ENCODE measurements around the gene ATOH7. TPM values are rescaled to one million over a fixed set of nuclear protein-coding genes. Genes with fewer than 3 reads are reported as not detected.
"Not testable (repeated sequence)": the region's sequence is repeated elsewhere in the genome, so short reads cannot be mapped to it uniquely, and the experiment has no call there.

Gene ATOH7
- total RNA-seq, 1 experiment from 2014 or later, result not detected

DNA sequence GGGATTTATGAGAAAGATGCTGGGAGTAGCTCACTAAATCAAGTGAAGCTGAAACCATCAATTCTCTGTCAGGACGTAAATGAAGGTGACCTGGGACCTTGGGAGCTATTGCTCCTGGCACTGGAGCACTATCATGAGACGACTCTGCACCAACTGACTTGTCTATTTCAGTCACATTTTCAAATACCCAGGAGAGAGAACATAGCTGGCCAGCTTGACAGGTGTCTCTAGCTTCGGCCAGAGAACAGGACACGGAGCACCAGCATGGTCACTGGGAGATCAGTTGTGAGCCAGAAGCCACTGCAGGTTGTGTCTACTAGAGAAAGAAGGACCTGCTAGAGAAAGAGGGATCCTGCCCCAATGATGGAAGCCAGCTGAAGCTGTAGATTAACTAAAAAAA lies 17.4 kb upstream of the ATOH7 start:
- intact Hi-C loops (cut with micrococcal nuclease), result no loop called here
- Mint-ChIP-seq H3K27me3 (ENCODE audit: insufficient read depth, unreplicated experiment) (no peaks in the 10 kb centered on the region), H3K27ac (ENCODE audit: low read depth, unreplicated experiment) (no peak overlapping the region), H3K9me3 (ENCODE audit: unreplicated experiment) (no peaks in the 10 kb centered on the region), H3K36me3 (ENCODE audit: insufficient read depth, unreplicated experiment) (no peaks in the 10 kb centered on the region), H3K4me1 (ENCODE audit: insufficient read depth, unreplicated experiment) (no peaks in the 10 kb centered on the region), H3K4me3 (ENCODE audit: unreplicated experiment) (no peak overlapping the region)
- POLR2A ChIA-PET, result interaction anchor here (0.8 to 1.2 kb wide), 2 partner anchors 9 to 19 kb away, joined by 3 read pairs; no protein-coding TSS in a partner anchor
- CTCF ChIA-PET, result interaction anchor here (0.6 to 1.5 kb wide), 2 partner anchors 53 to 90 kb away, joined by 3 to 7 read pairs; no protein-coding TSS in a partner anchor
- TF ChIP-seq, protein P1, sequence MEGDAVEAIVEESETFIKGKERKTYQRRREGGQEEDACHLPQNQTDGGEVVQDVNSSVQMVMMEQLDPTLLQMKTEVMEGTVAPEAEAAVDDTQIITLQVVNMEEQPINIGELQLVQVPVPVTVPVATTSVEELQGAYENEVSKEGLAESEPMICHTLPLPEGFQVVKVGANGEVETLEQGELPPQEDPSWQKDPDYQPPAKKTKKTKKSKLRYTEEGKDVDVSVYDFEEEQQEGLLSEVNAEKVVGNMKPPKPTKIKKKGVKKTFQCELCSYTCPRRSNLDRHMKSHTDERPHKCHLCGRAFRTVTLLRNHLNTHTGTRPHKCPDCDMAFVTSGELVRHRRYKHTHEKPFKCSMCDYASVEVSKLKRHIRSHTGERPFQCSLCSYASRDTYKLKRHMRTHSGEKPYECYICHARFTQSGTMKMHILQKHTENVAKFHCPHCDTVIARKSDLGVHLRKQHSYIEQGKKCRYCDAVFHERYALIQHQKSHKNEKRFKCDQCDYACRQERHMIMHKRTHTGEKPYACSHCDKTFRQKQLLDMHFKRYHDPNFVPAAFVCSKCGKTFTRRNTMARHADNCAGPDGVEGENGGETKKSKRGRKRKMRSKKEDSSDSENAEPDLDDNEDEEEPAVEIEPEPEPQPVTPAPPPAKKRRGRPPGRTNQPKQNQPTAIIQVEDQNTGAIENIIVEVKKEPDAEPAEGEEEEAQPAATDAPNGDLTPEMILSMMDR (IDR thresholded peaks at IDR 0.05; ENCODE audit: unreplicated experiment), result no peak
- no TSS peak for BruUV-seq (replicated peaks)
- DNase-seq (ENCODE audit: unreplicated experiment), result no peak

GRCh38 chr10:68247931-68248330 lies 16.0 kb upstream of the ATOH7 start:
- intact Hi-C loops (cut with micrococcal nuclease), result no loop called here
- ChIA-PET CTCF (interaction anchor here (0.7 to 1.1 kb wide), 3 partner anchors 13 to 40 kb away, joined by 3 read pairs; no protein-coding TSS in a partner anchor), POLR2A (interaction anchor here (0.5 to 0.6 kb wide), 2 partner anchors 35 to 127 kb away, joined by 3 read pairs; no protein-coding TSS in a partner anchor)
- BruUV-seq (replicated peaks), result no TSS peak
- Mint-ChIP-seq H3K27me3 (ENCODE audit: insufficient read depth, unreplicated experiment) (no peaks in the 10 kb centered on the region), H3K4me3 (ENCODE audit: unreplicated experiment) (no peak overlapping the region), H3K27ac (ENCODE audit: low read depth, unreplicated experiment) (no peak overlapping the region), H3K4me1 (ENCODE audit: insufficient read depth, unreplicated experiment) (no peaks in the 10 kb centered on the region), H3K36me3 (ENCODE audit: insufficient read depth, unreplicated experiment) (no peaks in the 10 kb centered on the region), H3K9me3 (ENCODE audit: unreplicated experiment) (no peaks in the 10 kb centered on the region)
- TF ChIP-seq, protein P1 (IDR thresholded peaks at IDR 0.05; ENCODE audit: unreplicated experiment), result no peak
- no peak for DNase-seq (ENCODE audit: unreplicated experiment)

DNA sequence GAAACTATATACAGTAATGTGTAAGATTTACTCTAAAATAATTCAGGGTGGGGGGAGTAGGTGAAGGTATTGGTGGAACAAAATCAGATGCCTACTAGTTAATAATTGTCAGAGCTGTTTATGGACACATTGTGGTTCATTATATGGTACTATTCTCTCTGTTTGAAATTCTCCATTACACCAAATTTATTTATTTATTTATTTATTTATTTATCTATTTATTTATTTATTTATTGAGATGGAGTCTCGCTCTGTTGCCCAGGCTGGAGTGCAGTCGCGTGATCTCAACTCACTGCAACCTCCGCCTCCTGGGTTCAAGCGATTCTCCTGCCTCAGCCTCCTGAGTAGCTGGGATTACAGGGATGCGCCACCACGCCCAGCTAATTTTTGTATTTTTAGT lies 14.5 kb upstream of the ATOH7 start:
- CTCF ChIA-PET, result interaction anchor here (0.5 to 1.0 kb wide), 3 partner anchors 9 to 128 kb away, joined by 3 to 8 read pairs (median 4); no protein-coding TSS in a partner anchor
- POLR2A ChIA-PET, result not testable (repeated sequence)

GRCh38 chr10:68242051-68242450 lies 10.1 kb upstream of the ATOH7 start:
- no TSS peak for BruUV-seq (replicated peaks)
- Mint-ChIP-seq H3K27ac (ENCODE audit: low read depth, unreplicated experiment) (no peak overlapping the region), H3K36me3 (ENCODE audit: insufficient read depth, unreplicated experiment) (no peaks in the 10 kb centered on the region), H3K9me3 (ENCODE audit: unreplicated experiment) (no peaks in the 10 kb centered on the region), H3K27me3 (ENCODE audit: insufficient read depth, unreplicated experiment) (no peaks in the 10 kb centered on the region), H3K4me1 (ENCODE audit: insufficient read depth, unreplicated experiment) (no peaks in the 10 kb centered on the region), H3K4me3 (ENCODE audit: unreplicated experiment) (no peak overlapping the region)
- intact Hi-C loops (cut with micrococcal nuclease), result no loop called here
- CTCF ChIA-PET, result interaction anchor here (1.0 to 2.4 kb wide), 3 partner anchors 29 to 61 kb away, joined by 3 to 6 read pairs (median 5); no protein-coding TSS in a partner anchor
- TF ChIP-seq, protein P1 (IDR thresholded peaks at IDR 0.05; ENCODE audit: unreplicated experiment), result no peak
- DNase-seq (ENCODE audit: unreplicated experiment), result no peak
- POLR2A ChIA-PET, result no interaction called here

More for the DNA sequence above, 14.5 kb upstream of the ATOH7 start:
- DNase-seq (ENCODE audit: unreplicated experiment); H3K4me3 Mint-ChIP-seq (ENCODE audit: unreplicated experiment); H3K9me3 Mint-ChIP-seq (ENCODE audit: unreplicated experiment); intact Hi-C loops (cut with micrococcal nuclease); H3K27ac Mint-ChIP-seq (ENCODE audit: low read depth, unreplicated experiment); H3K4me1 Mint-ChIP-seq (ENCODE audit: insufficient read depth, unreplicated experiment); H3K36me3 Mint-ChIP-seq (ENCODE audit: insufficient read depth, unreplicated experiment); H3K27me3 Mint-ChIP-seq (ENCODE audit: insufficient read depth, unreplicated experiment); BruUV-seq (replicated peaks): not testable (repeated sequence)
